GM12874 (cell line): ENCODE data around the gene LPP.

ENCODE experiments used
- CTCF ChIP-seq: IDR thresholded peaks from 2 replicates; pipeline ENCODE4 v1.5.1; 2011; ENCODE audit warnings: low read depth, mild to moderate bottlenecking, control low read depth, low read length, moderate library complexity; ENCODE audit not compliant: insufficient read depth

Gene LPP

GRCh38 chr3:188756241-188756640, 602.3 kb downstream of the LPP start:
- no peak for TF ChIP-seq CTCF

- TF ChIP-seq CTCF = no peak
Observed at GRCh38 chr3:188759336-188760005, 605.5 kb downstream of the LPP start.

GRCh38 chr3:188760408-188760807, 606.5 kb downstream of the LPP start:
- TF ChIP-seq CTCF = no peak

GRCh38 chr3:188761439-188761838, 607.5 kb downstream of the LPP start:
- no peak for TF ChIP-seq CTCF

- TF ChIP-seq CTCF = no peak
Observed at GRCh38 chr3:188761964-188762363, 608.0 kb downstream of the LPP start.

GRCh38 chr3:188764609-188765008, 610.7 kb downstream of the LPP start:
- no peak for TF ChIP-seq CTCF

- TF ChIP-seq CTCF = no peak
Observed at GRCh38 chr3:188769831-188770230, 615.9 kb downstream of the LPP start.
